Hepatocyte (in vitro differentiated cells): ENCODE measurements around the gene PRKACA. TPM values are rescaled to one million over a fixed set of nuclear protein-coding genes. Genes with fewer than 3 reads are reported as not detected.
A peak's percentile ranks its signal among the peaks of the same experiment; 100 is the strongest.

Experiments
- DNase-seq: peaks from one replicate; pipeline ENCODE4 v3.0.0-alpha.2; 2016; ENCODE audit warnings: low spot score
- H2AFZ ChIP-seq: fragments of 200-600 bp; sonication (generic); 2 replicates; pipeline ENCODE4 v1.6.0; 2016; ENCODE audit warnings: antibody characterized with exemption, mild to moderate bottlenecking
- H3K27ac ChIP-seq: fragments of 200-600 bp; sonication (generic); 2 replicates; pipeline ENCODE4 v1.5.1; 2016; ENCODE audit warnings: mild to moderate bottlenecking
- H3K27me3 ChIP-seq: fragments of 200-600 bp; sonication (generic); 2 replicates; pipeline ENCODE4 v1.6.1; 2016
- H3K36me3 ChIP-seq: fragments of 200-600 bp; sonication (generic); replicated peaks from 2 replicates; pipeline ENCODE4 v1.5.1; 2016; ENCODE audit warnings: low read depth; ENCODE audit not compliant: insufficient read depth
- H3K4me1 ChIP-seq: fragments of 200-600 bp; sonication (generic); 2 replicates; pipeline ENCODE4 v1.5.1; 2016; ENCODE audit warnings: mild to moderate bottlenecking, moderate library complexity; ENCODE audit not compliant: insufficient read depth
- H3K4me2 ChIP-seq: fragments of 200-600 bp; sonication (generic); 2 replicates; pipeline ENCODE4 v1.6.0; 2016
- H3K4me3 ChIP-seq: fragments of 200-600 bp; sonication (generic); 2 replicates; pipeline ENCODE4 v1.5.1; 2016; ENCODE audit warnings: mild to moderate bottlenecking
- H3K79me2 ChIP-seq: fragments of 200-600 bp; sonication (generic); 2 replicates; pipeline ENCODE4 v1.6.0; 2017; ENCODE audit warnings: mild to moderate bottlenecking
- H3K9me2 ChIP-seq: fragments of 200-600 bp; sonication (generic); replicated peaks from 2 replicates; pipeline ENCODE4 v1.6.0; 2017; ENCODE audit warnings: mild to moderate bottlenecking; ENCODE audit not compliant: insufficient read depth
- H3K9me3 ChIP-seq: fragments of 200-600 bp; sonication (generic); 2 replicates; pipeline ENCODE4 v1.5.1; 2016; ENCODE audit warnings: low read depth, mild to moderate bottlenecking
- H4K20me1 ChIP-seq: fragments of 200-600 bp; sonication (generic); 2 replicates; pipeline ENCODE4 v1.6.0; 2016; ENCODE audit warnings: mild to moderate bottlenecking; ENCODE audit not compliant: insufficient read depth, poor library complexity, severe bottlenecking
- CTCF ChIP-seq: fragments of 200-600 bp; sonication (generic); IDR thresholded peaks from 2 replicates; pipeline ENCODE4 v1.5.1; 2016; ENCODE audit warnings: antibody characterized with exemption, mild to moderate bottlenecking; ENCODE audit not compliant: poor library complexity
- EZH2 ChIP-seq: fragments of 200-600 bp; sonication (generic); IDR thresholded peaks from 2 replicates; pipeline ENCODE4 v1.6.1; 2016; ENCODE audit warnings: antibody characterized with exemption, mild to moderate bottlenecking, borderline replicate concordance
- EZH2phosphoT487 ChIP-seq: fragments of 200-600 bp; sonication (generic); IDR thresholded peaks from one replicate; pipeline ENCODE4 v1.6.1; 2018; ENCODE audit warnings: antibody characterized with exemption, mild to moderate bottlenecking, low read depth, moderate library complexity; ENCODE audit not compliant: unreplicated experiment, severe bottlenecking
- WGBS: methylation state at CpG from one replicate; pipeline ENCODE4 v1.1.6; 2016; ENCODE audit warnings: low lambda C conversion rate; ENCODE audit errors: missing lambda C conversion rate; 5-methylcytosine and 5-hydroxymethylcytosine counted together
- polyA plus RNA-seq: library from polyadenylated mRNA; unstranded; fragments of >200 nt; fragmentation: Nextera tagmentation; extraction: Ambion mirVana; gene quantifications from 2 replicates; pipeline ENCODE4 v1.2.1, GENCODE V29; 2016
- total RNA-seq: library from RNA; depleted of rRNA; stranded (reverse); fragments of >200 nt; gene quantifications from 2 replicates; pipeline ENCODE4 v1.2.3, GENCODE V29; 2014

PRKACA gene
- total and polyA plus RNA-seq, 2 experiments from 2014 or later: 13.4 to 41.5 TPM

- H2AFZ ChIP-seq: no peak overlapping the region
- TF ChIP-seq CTCF: no peak
- no peak for TF ChIP-seq EZH2phosphoT487
- TF ChIP-seq EZH2: no peak
- no peaks in the 10 kb centered on the region for H3K9me3 ChIP-seq
- peaks cover 11% of the 10 kb centered on the region for H3K4me1 ChIP-seq
- H3K27ac ChIP-seq: peak overlapping the region; percentile 99
- DNase-seq: no peak
- peak overlapping the region; percentile 95 for H3K4me2 ChIP-seq
- peaks cover 2% of the 10 kb centered on the region for H4K20me1 ChIP-seq
- no peaks in the 10 kb centered on the region for H3K27me3 ChIP-seq
- no peaks in the 10 kb centered on the region for H3K9me2 ChIP-seq
- peaks cover 24% of the 10 kb centered on the region for H3K79me2 ChIP-seq
- no peak overlapping the region for H3K4me3 ChIP-seq
- WGBS: 97% methylated on average over 6 of the region's 7 CpGs
- no peaks in the 10 kb centered on the region for H3K36me3 ChIP-seq
Observed at GRCh38 chr19:14119644-14120496, 2.3 kb upstream of the PRKACA start.

GRCh38 chr19:14119146-14119545, 1.6 kb upstream of the PRKACA start:
- TF ChIP-seq CTCF (no peak), EZH2phosphoT487 (no peak), EZH2 (no peak)
- 82% methylated on average over 3 of the region's 3 CpGs for WGBS
- Histone ChIP-seq H2AFZ (peak overlapping the region; percentile 51), H3K9me3 (no peaks in the 10 kb centered on the region), H3K27me3 (no peaks in the 10 kb centered on the region), H3K4me3 (no peak overlapping the region), H3K4me2 (peak overlapping the region; percentile 95), H3K27ac (peak overlapping the region; percentile 99), H3K36me3 (no peaks in the 10 kb centered on the region), H3K79me2 (peaks cover 31% of the 10 kb centered on the region), H3K9me2 (no peaks in the 10 kb centered on the region), H3K4me1 (peaks cover 11% of the 10 kb centered on the region), H4K20me1 (peaks cover 2% of the 10 kb centered on the region)
- DNase-seq: no peak

GRCh38 chr19:14118165-14119051, 846 bp upstream of the PRKACA start:
- Histone ChIP-seq H3K36me3 (no peaks in the 10 kb centered on the region), H4K20me1 (peaks cover 2% of the 10 kb centered on the region), H3K9me3 (no peaks in the 10 kb centered on the region), H3K27me3 (no peaks in the 10 kb centered on the region), H2AFZ (peak overlapping the region; percentile 51), H3K4me3 (peak overlapping the region; percentile 19), H3K4me2 (peak overlapping the region; percentile 95), H3K79me2 (peaks cover 39% of the 10 kb centered on the region), H3K27ac (peak overlapping the region; percentile 99), H3K9me2 (no peaks in the 10 kb centered on the region), H3K4me1 (peaks cover 12% of the 10 kb centered on the region)
- 18% methylated on average over 37 of the region's 61 CpGs for WGBS
- DNase-seq: peak; percentile 72
- TF ChIP-seq EZH2 (no peak), EZH2phosphoT487 (no peak)
